Gastrocnemius medialis (tissue), 4 donors: ENCODE data around the gene ARSG. TPM values are rescaled to one million over a fixed set of nuclear protein-coding genes. Genes with fewer than 3 reads are reported as not detected.

Experiments
- ATAC-seq, 2 donors: fragments of 150-250 bp; one replicate each; pipeline ENCODE4 v1.9.1; 2016
- DNase-seq, 2 donors: peaks; one replicate each; pipeline ENCODE4 v3.0.0-alpha.2; 2019
- H3K27ac ChIP-seq, 4 donors: fragments of 200-600 bp; sonication (generic); 1 replicate in 1 of 4; 2 replicates in 3 of 4; pipeline ENCODE4 v1.5.1; 2016 to 2018; ENCODE audit warnings: mild to moderate bottlenecking in 2 of 4, moderate library complexity in 1 of 4
- H3K27me3 ChIP-seq, 3 donors: fragments of 200-600 bp; sonication (generic) in 2 of 3; 1 replicate in 1 of 3; 2 replicates in 2 of 3; pipeline versions ENCODE4 v1.5.1 to v1.6.0; 2016 to 2019; ENCODE audit warnings: mild to moderate bottlenecking in 1 of 3, moderate library complexity in 1 of 3
- H3K36me3 ChIP-seq, 2 donors: fragments of 200-600 bp; sonication (generic) in 1 of 2; one replicate each; pipeline ENCODE4 v1.5.1; 2017 to 2018
- H3K4me1 ChIP-seq, 2 donors: fragments of 200-600 bp; sonication (generic) in 1 of 2; one replicate each; pipeline ENCODE4 v1.5.1; 2016 to 2017; ENCODE audit warnings: mild to moderate bottlenecking in 2 of 2
- H3K4me3 ChIP-seq, 4 donors: fragments of 200-600 bp; sonication (generic) in 3 of 4; 1 replicate in 1 of 4; 2 replicates in 3 of 4; pipeline ENCODE4 v1.5.1; 2016 to 2019; ENCODE audit warnings: mild to moderate bottlenecking in 2 of 4
- H3K9me3 ChIP-seq, 3 donors: fragments of 200-600 bp; sonication (generic) in 2 of 3; 1 replicate in 1 of 3; 2 replicates in 2 of 3; pipeline ENCODE4 v1.5.1; 2016 to 2019
- POLR2A ChIP-seq, 2 donors: fragments of 450-650 bp; IDR thresholded peaks; one replicate each; pipeline ENCODE4 v1.6.1; 2017; ENCODE audit warnings: antibody characterized with exemption in 2 of 2, mild to moderate bottlenecking in 2 of 2, moderate library complexity in 2 of 2
- in situ Hi-C, 4 donors: fragments of 200-750 bp; cut with MboI; loops; one replicate each; pipeline versions ENCODE4 v1.15.0 to v1.8.0; 2017; ENCODE audit warnings: low sequenced_read_pairs in 4 of 4
- intact Hi-C: fragments of 100-400 bp; cut with DNase I; formaldehyde crosslinking; loops from one replicate; pipeline ENCODE4 v1.15.1; 2023; ENCODE audit warnings: low total_unique reads
- total RNA-seq, 4 donors: library from RNA; depleted of rRNA; stranded (reverse); fragments of >200 nt; gene quantifications; one replicate each; pipeline versions ENCODE4 v1.1.0 to v1.2.3, GENCODE V29; 2016
- TF ChIP-seq, protein P1 (sequence below), 5 experiments: fragments of 450-650 bp in 3 of 5; fragments of 200-600 bp in 2 of 5; sonication (generic) in 2 of 5; IDR thresholded peaks in 4 of 5; conservative IDR thresholded peaks in 1 of 5; 1 replicate in 4 of 5; 2 replicates in 1 of 5; pipeline ENCODE4 v1.5.1; 2016 to 2019; ENCODE audit warnings: antibody characterized with exemption in 5 of 5, mild to moderate bottlenecking in 3 of 5, moderate library complexity in 3 of 5

The ARSG gene
- total RNA-seq, 4 donors from 2014 or later = 3.3 to 6.1 (median 5.4) TPM

DNA sequence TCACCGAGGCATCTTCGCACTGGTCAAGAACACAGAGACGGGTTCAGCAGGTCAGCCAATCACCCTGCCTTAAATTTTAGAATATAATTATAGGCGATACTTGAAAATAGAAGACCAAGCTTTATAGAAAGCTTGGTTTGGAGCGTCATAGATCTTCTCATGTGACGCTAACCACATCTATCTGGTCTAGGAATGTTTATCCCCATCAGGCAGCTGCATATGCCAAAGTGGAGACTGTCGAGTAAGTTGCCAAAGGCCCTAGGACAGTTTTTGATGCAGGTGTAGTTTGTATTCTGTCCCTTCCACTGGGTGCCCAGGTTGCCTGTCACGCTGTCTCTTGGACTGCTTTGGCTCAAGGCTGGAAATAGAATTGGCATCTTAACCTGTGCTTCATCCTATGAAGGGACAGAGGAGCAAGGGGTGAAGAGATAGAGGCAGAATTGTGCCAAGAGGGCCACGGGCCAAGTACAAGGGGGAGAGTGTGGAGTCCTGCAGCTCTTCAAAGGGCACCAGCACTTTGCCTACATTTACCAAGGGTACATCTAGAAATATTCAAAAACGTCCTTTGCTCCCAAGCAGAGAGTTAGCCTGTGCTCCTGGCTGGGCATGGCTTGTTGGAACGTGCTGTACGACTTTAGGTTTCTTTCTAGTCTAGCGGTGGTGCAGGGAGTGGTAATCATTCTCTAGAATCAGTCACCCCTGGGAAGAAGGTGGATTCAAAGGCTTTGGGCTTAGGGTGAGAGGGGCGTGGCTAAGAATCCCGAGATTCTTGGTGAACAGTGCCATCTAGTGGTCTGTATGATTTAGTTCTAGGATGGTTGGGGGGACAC lies 171.3 kb downstream of the ARSG start:
- ATAC-seq (peak; percentile 69 to 75), DNase-seq (peak; percentile 73 to 80)
- intact Hi-C loops = loop anchor here (1.0 to 10.0 kb wide), 5 partner anchors 26 to 500 kb away; no protein-coding TSS in a partner anchor
- Histone ChIP-seq H3K36me3 (no peaks in the 10 kb centered on the region), H3K27me3 (no peaks in the 10 kb centered on the region), H3K9me3 (no peaks in the 10 kb centered on the region), H3K27ac (peak overlapping the region; percentile 91 to 95 (median 92)), H3K4me1 (peaks cover 40 to 47% of the 10 kb centered on the region in 2 donors), H3K4me3 (peak overlapping the region in 1 of 4 donors; percentile 19)
- TF ChIP-seq POLR2A (IDR thresholded peaks at IDR 0.05) = peak; percentile 11
- TF ChIP-seq, protein P1, sequence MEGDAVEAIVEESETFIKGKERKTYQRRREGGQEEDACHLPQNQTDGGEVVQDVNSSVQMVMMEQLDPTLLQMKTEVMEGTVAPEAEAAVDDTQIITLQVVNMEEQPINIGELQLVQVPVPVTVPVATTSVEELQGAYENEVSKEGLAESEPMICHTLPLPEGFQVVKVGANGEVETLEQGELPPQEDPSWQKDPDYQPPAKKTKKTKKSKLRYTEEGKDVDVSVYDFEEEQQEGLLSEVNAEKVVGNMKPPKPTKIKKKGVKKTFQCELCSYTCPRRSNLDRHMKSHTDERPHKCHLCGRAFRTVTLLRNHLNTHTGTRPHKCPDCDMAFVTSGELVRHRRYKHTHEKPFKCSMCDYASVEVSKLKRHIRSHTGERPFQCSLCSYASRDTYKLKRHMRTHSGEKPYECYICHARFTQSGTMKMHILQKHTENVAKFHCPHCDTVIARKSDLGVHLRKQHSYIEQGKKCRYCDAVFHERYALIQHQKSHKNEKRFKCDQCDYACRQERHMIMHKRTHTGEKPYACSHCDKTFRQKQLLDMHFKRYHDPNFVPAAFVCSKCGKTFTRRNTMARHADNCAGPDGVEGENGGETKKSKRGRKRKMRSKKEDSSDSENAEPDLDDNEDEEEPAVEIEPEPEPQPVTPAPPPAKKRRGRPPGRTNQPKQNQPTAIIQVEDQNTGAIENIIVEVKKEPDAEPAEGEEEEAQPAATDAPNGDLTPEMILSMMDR (IDR thresholded peaks at IDR 0.05 in 4 of 5, conservative IDR thresholded peaks at IDR 0.05 in 1 of 5) = peak; percentile 71 to 89 (median 81)
- in situ Hi-C loops = loop anchor here (10.0 kb wide), 2 partner anchors 198 to 288 kb away; no protein-coding TSS in a partner anchor

DNA sequence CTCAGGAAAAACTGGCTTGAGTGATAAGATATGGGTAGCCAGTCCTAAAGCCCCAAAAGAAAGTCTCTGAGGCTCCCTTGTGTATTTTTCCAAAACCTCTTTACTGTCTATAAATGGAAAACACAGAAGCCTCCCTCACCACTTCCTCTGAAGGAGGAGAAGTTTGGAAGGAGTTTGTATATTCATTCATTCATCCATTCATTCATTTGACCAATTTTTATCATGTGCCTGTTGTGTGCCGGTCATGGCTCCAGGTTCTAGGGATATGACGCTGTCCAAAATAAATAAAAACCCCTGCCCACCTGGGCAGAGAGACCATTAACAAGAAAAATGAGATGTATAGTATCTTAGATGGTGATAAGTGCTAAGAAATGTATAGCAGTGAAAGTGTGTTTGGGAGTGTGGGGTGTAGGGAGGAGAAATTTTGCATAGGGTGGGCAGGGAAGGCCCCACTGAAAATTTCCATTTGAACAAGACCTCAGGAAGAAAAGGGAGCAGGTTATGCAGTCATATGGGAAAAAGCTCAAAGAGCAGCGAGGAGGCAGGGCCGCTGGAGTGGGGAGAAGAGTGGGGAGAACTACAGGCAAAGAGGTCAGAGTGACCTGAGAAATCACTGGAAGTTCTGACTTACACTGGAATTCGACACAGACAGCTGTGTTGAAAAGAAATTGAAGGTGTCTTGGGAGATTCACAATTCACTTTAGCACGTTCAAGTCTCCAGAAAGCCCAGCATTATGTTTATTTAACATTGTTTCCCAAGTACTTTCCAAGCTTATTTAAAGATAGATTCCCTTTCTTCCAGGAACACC lies 172.1 kb downstream of the ARSG start:
- H3K27me3 ChIP-seq = no peaks in the 10 kb centered on the region
- intact Hi-C loops (loop anchor here (1.0 to 10.0 kb wide), 5 partner anchors 27 to 501 kb away; no protein-coding TSS in a partner anchor), in situ Hi-C loops (loop anchor here (10.0 kb wide), 2 partner anchors 199 to 289 kb away; no protein-coding TSS in a partner anchor)
- peaks cover 41 to 43% of the 10 kb centered on the region in 2 donors for H3K4me1 ChIP-seq
- no peak overlapping the region for H3K4me3 ChIP-seq
- H3K27ac ChIP-seq = peak overlapping the region; percentile 91 to 95 (median 92)
- ATAC-seq = no peak
- no peaks in the 10 kb centered on the region for H3K9me3 ChIP-seq
- TF ChIP-seq, protein P1 (IDR thresholded peaks at IDR 0.05 in 4 of 5, conservative IDR thresholded peaks at IDR 0.05 in 1 of 5) = peak in 2 of 5 experiments; percentile 1 to 2
- TF ChIP-seq POLR2A (IDR thresholded peaks at IDR 0.05) = no peak
- no peak for DNase-seq
- no peaks in the 10 kb centered on the region for H3K36me3 ChIP-seq

DNA sequence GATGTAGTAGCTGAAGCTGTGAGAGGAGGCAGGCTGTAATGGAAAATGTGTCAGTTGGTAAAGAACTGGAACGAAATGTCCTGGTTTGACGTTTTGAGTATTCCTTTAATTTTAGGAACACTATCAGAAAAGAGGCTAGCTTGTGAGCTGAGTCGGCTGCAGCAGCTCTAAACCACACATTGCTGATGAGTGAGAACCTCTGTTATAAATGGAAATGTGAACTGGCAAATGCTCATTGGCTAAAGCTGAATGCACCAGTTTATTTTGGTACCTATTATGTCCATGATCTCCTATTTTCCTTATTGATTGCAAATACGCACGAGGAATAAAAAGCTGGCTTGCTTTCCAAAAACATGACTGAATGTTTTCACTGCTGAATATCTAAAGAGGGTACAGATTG lies 177.0 kb downstream of the ARSG start:
- in situ Hi-C loops (loop anchor here (5.0 to 10.0 kb wide), 3 partner anchors 204 to 296 kb away; no protein-coding TSS in a partner anchor), intact Hi-C loops (loop anchor here (5.0 to 10.0 kb wide), 3 partner anchors 264 to 366 kb away; no protein-coding TSS in a partner anchor)
- Histone ChIP-seq H3K4me1 (peaks cover 4 to 7% of the 10 kb centered on the region in 2 donors), H3K36me3 (no peaks in the 10 kb centered on the region), H3K9me3 (no peaks in the 10 kb centered on the region), H3K27me3 (no peaks in the 10 kb centered on the region), H3K4me3 (no peak overlapping the region), H3K27ac (peak overlapping the region in 3 of 4 donors; percentile 21 to 72 (median 55))
- TF ChIP-seq, protein P1 (IDR thresholded peaks at IDR 0.05 in 4 of 5, conservative IDR thresholded peaks at IDR 0.05 in 1 of 5) = no peak
- peak in 1 of 2 donors; percentile 20 for TF ChIP-seq POLR2A (IDR thresholded peaks at IDR 0.05)
- no peak for DNase-seq
- peak in 1 of 2 donors; percentile 54 for ATAC-seq

DNA sequence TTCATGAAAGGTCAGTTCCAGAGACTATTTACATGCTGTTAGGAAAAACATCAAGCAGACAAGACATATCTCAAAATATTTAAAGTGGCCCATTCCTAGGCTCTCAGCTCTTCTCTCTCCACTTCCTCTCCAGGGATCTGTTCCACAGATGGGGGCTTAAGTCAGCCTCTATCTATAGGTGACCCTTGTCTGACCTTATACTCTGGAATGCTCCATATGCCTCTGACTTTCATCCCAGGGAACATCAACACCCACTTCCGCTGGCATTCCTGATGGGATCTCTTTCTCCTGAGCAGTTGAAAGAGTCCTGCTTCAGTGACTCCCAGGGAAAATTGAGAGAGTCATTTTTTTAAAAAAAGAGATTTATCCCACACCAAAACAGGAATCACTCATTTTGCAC lies 177.5 kb downstream of the ARSG start:
- no peak for ATAC-seq
- no peaks in the 10 kb centered on the region for H3K36me3 ChIP-seq
- no peaks in the 10 kb centered on the region for H3K27me3 ChIP-seq
- H3K9me3 ChIP-seq = no peaks in the 10 kb centered on the region
- in situ Hi-C loops (loop anchor here (5.0 to 10.0 kb wide), 3 partner anchors 204 to 296 kb away; no protein-coding TSS in a partner anchor), intact Hi-C loops (loop anchor here (5.0 to 10.0 kb wide), 3 partner anchors 264 to 366 kb away; no protein-coding TSS in a partner anchor)
- H3K4me3 ChIP-seq = no peak overlapping the region
- H3K27ac ChIP-seq = peak overlapping the region in 2 of 4 donors; percentile 55 to 72
- DNase-seq = no peak
- TF ChIP-seq, protein P1 (IDR thresholded peaks at IDR 0.05 in 4 of 5, conservative IDR thresholded peaks at IDR 0.05 in 1 of 5) = no peak
- no peak for TF ChIP-seq POLR2A (IDR thresholded peaks at IDR 0.05)
- peaks cover 4 to 7% of the 10 kb centered on the region in 2 donors for H3K4me1 ChIP-seq
